Measurements from ENCODE around the gene NEK6.

DNA sequence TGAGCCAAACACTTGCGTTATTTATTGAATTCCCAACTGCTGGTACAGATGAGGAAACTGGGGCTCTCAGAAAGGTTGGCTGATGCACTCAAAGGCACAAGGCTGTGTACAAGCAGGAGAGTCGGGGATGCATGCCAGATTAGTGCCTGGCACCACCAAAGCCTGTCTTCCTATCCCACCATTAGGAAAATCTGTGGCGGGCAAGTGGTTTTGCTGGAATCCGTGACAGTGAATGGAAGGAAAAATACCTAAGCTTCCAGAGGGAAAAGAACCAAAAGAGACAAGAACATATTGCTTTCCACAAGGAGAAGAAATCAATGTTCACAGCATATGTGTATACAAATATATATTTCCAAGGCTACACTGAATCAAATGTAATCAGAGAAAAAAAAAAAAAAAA lies 106.4 kb downstream of the NEK6 start:
- TF ChIP-seq, protein P1, sequence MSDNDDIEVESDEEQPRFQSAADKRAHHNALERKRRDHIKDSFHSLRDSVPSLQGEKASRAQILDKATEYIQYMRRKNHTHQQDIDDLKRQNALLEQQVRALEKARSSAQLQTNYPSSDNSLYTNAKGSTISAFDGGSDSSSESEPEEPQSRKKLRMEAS (IDR thresholded peaks at IDR 0.05; ENCODE audit: low read depth, low read length): no peak
- TF ChIP-seq ZNF24 (IDR thresholded peaks at IDR 0.05) (no peak), EP300 (IDR thresholded peaks at IDR 0.05; ENCODE audit: borderline replicate concordance in 1 of 2, control insufficient read depth in 1 of 2, low read depth in 2 of 2, low read length in 2 of 2) (no peak), RFX5 (IDR thresholded peaks at IDR 0.05; ENCODE audit: low read depth, low read length) (no peak), SREBF2 (IDR thresholded peaks at IDR 0.05; ENCODE audit: low read length) (no peak), CHD2 (IDR thresholded peaks at IDR 0.05; ENCODE audit: borderline replicate concordance, low read depth, low read length) (no peak)
- TF ChIP-seq, protein P2, sequence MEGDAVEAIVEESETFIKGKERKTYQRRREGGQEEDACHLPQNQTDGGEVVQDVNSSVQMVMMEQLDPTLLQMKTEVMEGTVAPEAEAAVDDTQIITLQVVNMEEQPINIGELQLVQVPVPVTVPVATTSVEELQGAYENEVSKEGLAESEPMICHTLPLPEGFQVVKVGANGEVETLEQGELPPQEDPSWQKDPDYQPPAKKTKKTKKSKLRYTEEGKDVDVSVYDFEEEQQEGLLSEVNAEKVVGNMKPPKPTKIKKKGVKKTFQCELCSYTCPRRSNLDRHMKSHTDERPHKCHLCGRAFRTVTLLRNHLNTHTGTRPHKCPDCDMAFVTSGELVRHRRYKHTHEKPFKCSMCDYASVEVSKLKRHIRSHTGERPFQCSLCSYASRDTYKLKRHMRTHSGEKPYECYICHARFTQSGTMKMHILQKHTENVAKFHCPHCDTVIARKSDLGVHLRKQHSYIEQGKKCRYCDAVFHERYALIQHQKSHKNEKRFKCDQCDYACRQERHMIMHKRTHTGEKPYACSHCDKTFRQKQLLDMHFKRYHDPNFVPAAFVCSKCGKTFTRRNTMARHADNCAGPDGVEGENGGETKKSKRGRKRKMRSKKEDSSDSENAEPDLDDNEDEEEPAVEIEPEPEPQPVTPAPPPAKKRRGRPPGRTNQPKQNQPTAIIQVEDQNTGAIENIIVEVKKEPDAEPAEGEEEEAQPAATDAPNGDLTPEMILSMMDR (IDR thresholded peaks at IDR 0.05 in 2 of 3, conservative IDR thresholded peaks at IDR 0.05 in 1 of 3; ENCODE audit: control insufficient read depth in 2 of 3, extremely low read depth in 1 of 3, insufficient read depth in 1 of 3, low read depth in 3 of 3, low read length in 3 of 3): no peak
- TF ChIP-seq, protein P3, sequence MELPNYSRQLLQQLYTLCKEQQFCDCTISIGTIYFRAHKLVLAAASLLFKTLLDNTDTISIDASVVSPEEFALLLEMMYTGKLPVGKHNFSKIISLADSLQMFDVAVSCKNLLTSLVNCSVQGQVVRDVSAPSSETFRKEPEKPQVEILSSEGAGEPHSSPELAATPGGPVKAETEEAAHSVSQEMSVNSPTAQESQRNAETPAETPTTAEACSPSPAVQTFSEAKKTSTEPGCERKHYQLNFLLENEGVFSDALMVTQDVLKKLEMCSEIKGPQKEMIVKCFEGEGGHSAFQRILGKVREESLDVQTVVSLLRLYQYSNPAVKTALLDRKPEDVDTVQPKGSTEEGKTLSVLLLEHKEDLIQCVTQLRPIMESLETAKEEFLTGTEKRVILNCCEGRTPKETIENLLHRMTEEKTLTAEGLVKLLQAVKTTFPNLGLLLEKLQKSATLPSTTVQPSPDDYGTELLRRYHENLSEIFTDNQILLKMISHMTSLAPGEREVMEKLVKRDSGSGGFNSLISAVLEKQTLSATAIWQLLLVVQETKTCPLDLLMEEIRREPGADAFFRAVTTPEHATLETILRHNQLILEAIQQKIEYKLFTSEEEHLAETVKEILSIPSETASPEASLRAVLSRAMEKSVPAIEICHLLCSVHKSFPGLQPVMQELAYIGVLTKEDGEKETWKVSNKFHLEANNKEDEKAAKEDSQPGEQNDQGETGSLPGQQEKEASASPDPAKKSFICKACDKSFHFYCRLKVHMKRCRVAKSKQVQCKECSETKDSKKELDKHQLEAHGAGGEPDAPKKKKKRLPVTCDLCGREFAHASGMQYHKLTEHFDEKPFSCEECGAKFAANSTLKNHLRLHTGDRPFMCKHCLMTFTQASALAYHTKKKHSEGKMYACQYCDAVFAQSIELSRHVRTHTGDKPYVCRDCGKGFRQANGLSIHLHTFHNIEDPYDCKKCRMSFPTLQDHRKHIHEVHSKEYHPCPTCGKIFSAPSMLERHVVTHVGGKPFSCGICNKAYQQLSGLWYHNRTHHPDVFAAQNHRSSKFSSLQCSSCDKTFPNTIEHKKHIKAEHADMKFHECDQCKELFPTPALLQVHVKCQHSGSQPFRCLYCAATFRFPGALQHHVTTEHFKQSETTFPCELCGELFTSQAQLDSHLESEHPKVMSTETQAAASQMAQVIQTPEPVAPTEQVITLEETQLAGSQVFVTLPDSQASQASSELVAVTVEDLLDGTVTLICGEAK (IDR thresholded peaks at IDR 0.05; ENCODE audit: borderline replicate concordance): no peak
- TF ChIP-seq, protein P4, sequence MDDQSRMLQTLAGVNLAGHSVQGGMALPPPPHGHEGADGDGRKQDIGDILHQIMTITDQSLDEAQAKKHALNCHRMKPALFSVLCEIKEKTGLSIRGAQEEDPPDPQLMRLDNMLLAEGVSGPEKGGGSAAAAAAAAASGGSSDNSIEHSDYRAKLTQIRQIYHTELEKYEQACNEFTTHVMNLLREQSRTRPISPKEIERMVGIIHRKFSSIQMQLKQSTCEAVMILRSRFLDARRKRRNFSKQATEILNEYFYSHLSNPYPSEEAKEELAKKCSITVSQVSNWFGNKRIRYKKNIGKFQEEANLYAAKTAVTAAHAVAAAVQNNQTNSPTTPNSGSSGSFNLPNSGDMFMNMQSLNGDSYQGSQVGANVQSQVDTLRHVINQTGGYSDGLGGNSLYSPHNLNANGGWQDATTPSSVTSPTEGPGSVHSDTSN (IDR thresholded peaks at IDR 0.05; ENCODE audit: insufficient replicate concordance, low read depth, low read length): no peak

All from GM12878 (cell line).